GM20000 (cell line): ENCODE data around the gene SPX.

Experiments
- DNase-seq: peaks from one replicate; pipeline ENCODE4 v3.0.0; 2012; ENCODE audit warnings: low spot score
- TF ChIP-seq, protein P1 (sequence below): IDR thresholded peaks from 2 replicates; pipeline ENCODE4 v1.5.1; 2012; ENCODE audit warnings: mild to moderate bottlenecking, control low read depth; ENCODE audit errors: extremely low read depth, missing control alignments

Gene SPX, protein sequence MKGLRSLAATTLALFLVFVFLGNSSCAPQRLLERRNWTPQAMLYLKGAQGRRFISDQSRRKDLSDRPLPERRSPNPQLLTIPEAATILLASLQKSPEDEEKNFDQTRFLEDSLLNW

DNA sequence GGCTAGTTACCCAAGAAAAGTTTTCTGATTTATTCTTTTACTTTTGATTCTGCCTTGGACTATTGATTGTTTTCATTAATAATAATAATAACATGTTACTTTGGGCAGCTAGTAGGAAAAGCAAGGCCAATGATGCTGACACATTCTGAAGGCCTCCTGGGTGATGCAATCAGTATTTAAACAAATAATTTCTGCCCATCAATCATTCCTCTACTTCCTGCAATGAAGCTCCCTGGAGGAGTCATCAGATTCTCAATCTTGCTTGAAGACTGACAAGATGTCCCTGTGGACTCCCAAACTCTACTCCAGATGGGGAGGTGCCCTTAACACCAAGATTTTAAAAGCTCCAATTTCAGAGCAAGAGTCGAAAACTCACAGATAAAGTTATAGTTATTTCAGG lies at the start of gene SPX:
TSS of gene SPX (plus strand) at position 244 of the 400 bp plus-strand sequence. CDS start 177 bp downstream, outside the sequence.
- DNase-seq = no peak
- TF ChIP-seq, protein P1, sequence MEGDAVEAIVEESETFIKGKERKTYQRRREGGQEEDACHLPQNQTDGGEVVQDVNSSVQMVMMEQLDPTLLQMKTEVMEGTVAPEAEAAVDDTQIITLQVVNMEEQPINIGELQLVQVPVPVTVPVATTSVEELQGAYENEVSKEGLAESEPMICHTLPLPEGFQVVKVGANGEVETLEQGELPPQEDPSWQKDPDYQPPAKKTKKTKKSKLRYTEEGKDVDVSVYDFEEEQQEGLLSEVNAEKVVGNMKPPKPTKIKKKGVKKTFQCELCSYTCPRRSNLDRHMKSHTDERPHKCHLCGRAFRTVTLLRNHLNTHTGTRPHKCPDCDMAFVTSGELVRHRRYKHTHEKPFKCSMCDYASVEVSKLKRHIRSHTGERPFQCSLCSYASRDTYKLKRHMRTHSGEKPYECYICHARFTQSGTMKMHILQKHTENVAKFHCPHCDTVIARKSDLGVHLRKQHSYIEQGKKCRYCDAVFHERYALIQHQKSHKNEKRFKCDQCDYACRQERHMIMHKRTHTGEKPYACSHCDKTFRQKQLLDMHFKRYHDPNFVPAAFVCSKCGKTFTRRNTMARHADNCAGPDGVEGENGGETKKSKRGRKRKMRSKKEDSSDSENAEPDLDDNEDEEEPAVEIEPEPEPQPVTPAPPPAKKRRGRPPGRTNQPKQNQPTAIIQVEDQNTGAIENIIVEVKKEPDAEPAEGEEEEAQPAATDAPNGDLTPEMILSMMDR = no peak

DNA sequence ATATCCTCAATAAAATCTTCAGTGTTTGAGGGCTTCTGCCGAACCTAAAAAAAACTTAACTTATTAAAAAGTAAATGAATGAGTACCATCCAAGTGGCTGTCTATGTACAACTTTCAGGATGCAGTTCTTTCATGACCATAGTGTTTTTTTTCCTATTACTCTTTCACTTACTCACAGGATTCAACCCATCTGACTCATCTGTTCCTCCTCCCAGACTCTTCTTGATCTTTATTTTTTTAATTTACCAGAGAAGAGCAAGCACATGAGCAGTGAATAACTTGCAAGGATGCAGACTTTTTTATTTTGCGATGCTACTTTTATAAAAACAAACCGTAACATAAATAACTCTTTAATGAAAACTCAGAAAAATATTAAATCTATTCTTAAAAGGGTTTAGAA lies 49.1 kb upstream of the SPX start:
- DNase-seq = no peak
- TF ChIP-seq, protein P1 = no peak

DNA sequence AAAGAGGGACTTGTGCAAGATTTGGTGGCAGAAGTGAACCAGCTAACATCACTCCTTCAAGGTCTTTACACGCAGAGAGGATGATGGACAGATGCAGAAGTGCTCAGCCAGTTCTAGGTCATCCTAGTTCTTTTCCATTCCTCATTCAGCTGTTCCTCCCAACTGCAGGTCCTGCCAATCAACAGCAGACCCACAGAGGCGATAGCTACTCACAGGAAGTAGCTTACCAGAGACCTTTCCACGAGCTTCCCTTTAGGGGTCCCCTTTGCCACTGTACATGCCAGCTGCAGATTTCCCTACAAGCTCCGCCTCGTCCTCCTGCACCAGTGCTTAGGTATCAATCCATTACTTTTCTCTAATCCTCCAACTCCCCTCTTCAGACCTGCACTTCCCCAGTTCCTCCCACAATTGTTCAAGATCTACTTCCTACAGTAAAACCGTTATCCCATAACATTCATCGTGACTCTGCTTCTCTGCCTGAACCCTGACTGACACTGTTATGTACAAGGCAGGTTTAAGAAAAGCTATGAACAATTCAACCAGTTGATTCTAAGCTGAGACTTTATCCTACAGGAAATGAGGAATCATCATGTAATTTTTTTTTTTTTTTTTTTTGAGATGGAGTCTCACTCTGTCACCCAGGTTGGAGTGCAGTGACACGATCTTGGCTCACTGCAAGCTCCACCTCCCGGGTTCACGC lies 47.2 kb upstream of the SPX start:
- TF ChIP-seq, protein P1 = no peak
- no peak for DNase-seq

DNA sequence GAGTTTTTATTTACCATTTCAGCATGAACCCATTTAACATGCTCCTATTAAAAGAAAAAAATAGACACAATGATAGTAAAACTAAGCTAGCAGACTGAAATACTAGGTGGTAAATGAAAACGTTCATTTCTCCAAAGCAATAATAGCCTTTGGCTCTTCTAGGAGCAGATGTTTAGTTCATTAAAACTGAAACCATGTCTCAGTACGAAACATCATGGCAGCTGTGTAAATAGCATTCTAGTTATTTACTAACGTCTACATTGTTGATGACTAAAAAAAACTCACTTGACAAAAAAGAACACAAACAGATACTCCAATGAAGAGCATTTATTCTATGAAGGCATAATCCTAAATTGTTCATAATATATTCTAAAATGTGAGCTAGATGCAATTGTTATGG lies 42.6 kb upstream of the SPX start:
- TF ChIP-seq, protein P1 = no peak
- DNase-seq = no peak

DNA sequence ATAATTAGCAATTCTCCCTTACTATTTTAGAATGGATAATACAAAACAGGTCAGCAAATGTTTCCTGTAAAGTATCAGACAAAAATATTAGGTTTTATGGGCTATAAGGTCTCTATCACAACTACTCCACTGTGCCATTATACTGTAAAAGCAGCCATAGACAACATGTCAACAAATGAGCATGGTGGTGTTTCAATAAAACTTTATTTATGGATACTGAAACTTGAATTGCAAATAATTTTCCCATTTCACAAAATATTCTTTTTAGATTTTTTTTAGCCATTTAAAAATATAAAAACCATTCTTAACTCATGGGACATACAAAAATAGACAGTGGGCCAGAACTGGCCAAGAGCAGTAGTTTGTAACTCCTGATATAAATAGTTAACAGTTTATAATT lies 40.1 kb upstream of the SPX start:
- TF ChIP-seq, protein P1 = no peak
- DNase-seq = no peak

DNA sequence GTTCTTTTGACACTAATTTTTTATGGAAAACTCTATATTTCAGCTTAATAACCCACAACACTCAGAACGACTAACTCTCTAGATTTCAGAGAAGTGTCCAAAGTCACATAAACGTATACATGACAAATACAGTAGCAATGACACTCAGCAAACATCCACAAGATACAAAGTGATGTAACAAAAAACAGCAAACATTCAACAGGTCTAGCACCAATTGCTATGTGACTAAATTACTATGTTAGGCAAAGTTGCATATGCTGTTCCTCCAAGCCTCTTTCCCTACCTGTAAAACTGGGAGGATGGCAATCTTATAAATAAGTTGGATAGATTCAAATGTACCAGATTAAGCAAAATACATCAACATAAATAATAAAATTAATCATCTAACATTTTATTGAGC lies 26.3 kb upstream of the SPX start:
- TF ChIP-seq, protein P1 = no peak
- no peak for DNase-seq

DNA sequence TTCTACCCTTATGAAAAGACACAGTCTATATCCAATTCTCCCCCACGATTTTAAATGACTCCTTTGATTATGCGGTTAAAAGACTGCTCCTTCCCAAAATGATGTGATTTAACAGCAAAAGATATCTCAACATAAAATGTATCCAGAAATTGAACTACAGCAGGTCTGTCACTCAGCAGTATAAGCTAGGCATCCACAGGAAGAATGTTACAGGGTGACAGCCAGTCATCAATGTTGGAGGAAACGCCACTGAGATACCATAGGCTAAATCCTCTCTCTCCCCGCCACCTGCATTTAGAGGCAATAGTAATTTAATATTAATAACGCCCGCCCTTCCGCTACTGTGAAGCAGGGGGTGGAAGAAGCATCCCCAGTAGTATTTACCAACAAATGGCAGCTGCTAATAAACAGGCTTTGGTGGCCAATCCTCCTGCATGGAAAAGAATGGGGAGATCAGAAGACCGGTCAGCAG lies 25.3 kb upstream of the SPX start:
- TF ChIP-seq, protein P1 = no peak
- DNase-seq = no peak
